Measurements from ENCODE around the gene ADAM12. TPM values are rescaled to one million over a fixed set of nuclear protein-coding genes. Genes with fewer than 3 reads are reported as not detected.

Gene ADAM12
- total and polyA plus RNA-seq, 9 of the 15 experiments (the other 6 are each of a cell fraction or from before 2014, with no cell fraction given): not detected

- no peaks in the 10 kb centered on the region for H3K27me3 ChIP-seq (ENCODE audit: control insufficient read depth in 2 of 2, insufficient read depth in 2 of 2, low read length in 2 of 2)
- CTCF ChIA-PET (ENCODE audit: low intra/inter-chr PET ratio): no interaction called here
- POLR2A ChIA-PET: no interaction called here
- no peaks in the 10 kb centered on the region for H3K36me3 ChIP-seq (ENCODE audit: control insufficient read depth, insufficient read depth, low read length)
- no peaks in the 10 kb centered on the region for H4K20me1 ChIP-seq (replicated peaks; ENCODE audit: control insufficient read depth, insufficient read depth, low read length)
- ATAC-seq (no peak), FAIRE-seq (no peak), DNase-seq (ENCODE audit: extremely low read depth in 1 of 4, low spot score in 3 of 4) (peak in 1 of 4 experiments; percentile 10)
- H3K4me1 ChIP-seq (replicated peaks in 1 of 2; ENCODE audit: control insufficient read depth in 2 of 2, insufficient read depth in 2 of 2, low read length in 2 of 2): no peaks in the 10 kb centered on the region; a peak in 1 of 5 replicates
- BruUV-seq (replicated peaks): no TSS peak
- H3K9me1 ChIP-seq (ENCODE audit: control insufficient read depth, insufficient read depth, low read length): no peaks in the 10 kb centered on the region
- no peak overlapping the region for H2AFZ ChIP-seq (ENCODE audit: low read depth, low read length)
- no peak overlapping the region for H3K4me2 ChIP-seq (ENCODE audit: insufficient read depth, low read length)
- in situ Hi-C loops (cut with MboI): no loop called here
- no peak overlapping the region for H3K9ac ChIP-seq (ENCODE audit: insufficient read depth in 1 of 2, low read depth in 2 of 2, low read length in 2 of 2)
- H3K4me3 ChIP-seq: no peak overlapping the region
- no peaks in the 10 kb centered on the region for H3K79me2 ChIP-seq (ENCODE audit: control insufficient read depth, insufficient read depth, low read length)
- 15% methylated on average over 6 of the region's 8 CpGs for WGBS (ENCODE audit: insufficient coverage, low coverage, missing lambda C conversion rate)
- intact Hi-C loops (cut with micrococcal nuclease): no loop called here
- TF ChIP-seq E2F1 (CRISPR knock-in tag; IDR thresholded peaks at IDR 0.05) (no peak), E2F8 (IDR thresholded peaks at IDR 0.05; ENCODE audit: low read depth, partially characterized antibody) (peak; percentile 51), ZNF174 (CRISPR knock-in tag; IDR thresholded peaks at IDR 0.05) (no peak), NR1H2 (CRISPR knock-in tag; IDR thresholded peaks at IDR 0.05) (no peak), ZNF274 (IDR thresholded peaks at IDR 0.05; ENCODE audit: borderline replicate concordance, low read depth, low read length) (no peak), L3MBTL2 (IDR thresholded peaks at IDR 0.05) (peak; percentile 45; the same call in 1 of the 2 replicates), NFYB (IDR thresholded peaks at IDR 0.05; ENCODE audit: extremely low read depth, insufficient read length) (no peak), HDAC1 (IDR thresholded peaks at IDR 0.05) (no peak), PHF8 (IDR thresholded peaks at IDR 0.05; ENCODE audit: borderline replicate concordance, low read length) (no peak), ZNF212 (CRISPR knock-in tag; IDR thresholded peaks at IDR 0.05) (no peak), TFE3 (CRISPR knock-in tag; IDR thresholded peaks at IDR 0.05) (peak; percentile 17; the same call in 1 of the 2 replicates), E2F6 (IDR thresholded peaks at IDR 0.05; ENCODE audit: borderline replicate concordance in 1 of 2, extremely low read depth in 1 of 2, insufficient read depth in 1 of 2, insufficient read length in 1 of 2, low read depth in 1 of 2, low read length in 1 of 2, poor library complexity in 1 of 2, severe bottlenecking in 1 of 2) (peak in 1 of 2 experiments; percentile 51), CXXC5 (CRISPR knock-in tag; IDR thresholded peaks at IDR 0.05) (no peak), EGR1 (conservative IDR thresholded peaks at IDR 0.05) (0 out of 2 replicates have a peak, but pooled peaks have one; percentile 13)
- no peaks in the 10 kb centered on the region for H3K9me3 ChIP-seq (replicated peaks; ENCODE audit: control insufficient read depth, insufficient read depth, low read depth, low read length)
- no peak overlapping the region for H3K27ac ChIP-seq (ENCODE audit: extremely low read depth, low read depth, low read length)
Measured at GRCh38 chr10:126392469-126392868, 4.2 kb upstream of the ADAM12 start.

All from K562 (cell line).